Left kidney (tissue), 2 donors: ENCODE data around the gene ARHGAP29. TPM values are rescaled to one million over a fixed set of nuclear protein-coding genes. Genes with fewer than 3 reads are reported as not detected.

Experiments used
- DNase-seq: peaks from one replicate; pipeline ENCODE4 v3.0.0-alpha.2; 2013
- polyA plus RNA-seq: library from polyadenylated mRNA; unstranded; fragments of 120-200 nt; gene quantifications from one replicate; pipeline ENCODE4 v1.2.1, GENCODE V29; 2013; ENCODE audit not compliant: insufficient read length

ARHGAP29 gene
- polyA plus RNA-seq, 1 donor = 96.2 TPM

- DNase-seq = no peak
Measured at GRCh38 chr1:94125551-94126514, 111.6 kb downstream of the ARHGAP29 start.

- DNase-seq = no peak
Measured at GRCh38 chr1:94124538-94124937, 112.8 kb downstream of the ARHGAP29 start.

DNA sequence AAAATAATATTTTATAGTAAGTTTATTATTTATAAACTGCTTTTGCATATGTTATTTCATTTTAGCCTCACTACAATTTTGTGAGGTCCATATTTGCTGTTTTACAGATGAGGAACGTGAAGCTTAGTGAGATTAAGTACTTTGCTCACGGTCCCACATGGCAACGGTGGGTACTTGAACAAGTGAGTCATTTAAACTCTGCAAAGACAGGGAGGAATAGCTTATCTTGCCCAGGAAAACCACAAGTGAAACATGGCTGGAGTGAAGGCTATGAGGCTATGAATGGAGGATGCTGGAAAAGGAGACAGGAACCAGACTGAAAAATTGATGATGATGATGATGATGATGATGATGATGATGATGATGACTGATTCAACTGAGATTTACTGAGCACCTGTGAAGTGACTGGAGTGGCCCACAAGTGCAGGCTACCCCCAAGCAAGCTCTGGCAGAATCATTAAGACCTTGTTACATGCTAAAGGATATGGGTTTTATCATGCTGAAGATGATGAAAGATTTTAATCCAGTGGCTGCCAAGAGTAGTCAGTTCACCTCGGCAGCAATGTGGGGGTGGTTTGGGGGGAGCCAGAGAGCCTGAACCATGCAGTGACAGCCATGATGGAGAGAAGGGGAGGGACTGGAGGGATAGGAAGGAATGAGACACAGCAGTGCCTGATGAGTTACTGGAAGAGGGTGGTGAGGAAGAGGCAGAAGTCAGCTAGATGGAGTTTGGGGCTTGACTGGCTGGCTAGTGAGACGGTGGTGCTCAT lies 115.0 kb downstream of the ARHGAP29 start:
- DNase-seq = no peak

Other genes with a start within 250 kb of the ARHGAP29 start
- 11.4 TPM for gene ABCA4, start 116.4 kb downstream of the ARHGAP29 start, polyA plus RNA-seq
- gene ABCD3, start 180.8 kb upstream of the ARHGAP29 start, polyA plus RNA-seq = 76.7 TPM